ENCODE measurements around the gene SPG7.
A peak's percentile ranks its signal among the peaks of the same experiment; 100 is the strongest.

The SPG7 gene

GRCh38 chr16:89485701-89486246 is 22.4 kb upstream of the SPG7 start:
- DNase-seq (ENCODE audit: low spot score), result no peak

DNA sequence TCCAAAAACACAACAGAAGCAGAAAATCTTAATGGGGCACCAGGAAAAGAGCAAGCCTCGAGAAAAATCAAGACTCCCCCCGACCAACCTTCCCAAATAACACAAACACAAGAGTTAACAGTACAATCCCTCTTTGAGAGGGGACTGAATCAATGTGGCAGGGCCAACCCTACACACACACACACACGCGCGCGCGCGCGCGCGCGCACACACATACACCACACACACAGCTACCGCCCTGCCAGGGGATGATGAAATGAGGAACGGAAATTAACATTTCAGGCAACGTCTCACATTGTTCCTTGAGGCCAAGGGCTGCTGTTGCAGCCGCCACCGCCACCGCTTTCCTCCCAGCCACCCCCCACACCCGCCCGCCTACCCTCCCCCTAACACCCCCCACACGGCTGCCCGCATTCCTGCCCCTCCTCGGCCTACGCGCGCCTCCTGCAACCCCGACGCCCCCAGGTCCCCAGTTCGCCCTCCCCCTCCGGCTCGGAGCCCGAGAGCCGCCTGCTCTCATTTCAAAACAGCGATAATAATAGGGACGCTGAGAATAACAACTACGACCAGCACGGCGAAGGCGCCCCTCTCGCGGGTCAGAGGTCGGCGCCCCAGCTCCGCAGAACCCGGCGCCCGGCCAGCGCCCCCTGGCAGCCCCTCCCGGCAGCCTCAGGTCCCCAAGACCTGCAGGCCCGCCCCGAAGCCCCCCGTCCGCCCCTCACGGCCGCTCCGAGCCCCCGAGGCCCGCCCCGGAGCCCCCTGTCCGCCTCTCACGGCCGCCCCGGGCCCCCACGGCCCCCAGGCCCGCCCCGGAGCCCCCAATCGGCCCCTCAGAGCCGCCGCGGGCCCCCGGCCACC is 18.9 kb upstream of the SPG7 start:
- peak; percentile 80 for DNase-seq (ENCODE audit: low spot score)

- DNase-seq (ENCODE audit: low spot score), result no peak
Measured at GRCh38 chr16:89489898-89490438, 18.2 kb upstream of the SPG7 start.

- DNase-seq (ENCODE audit: low spot score), result peak; percentile 100
Measured at GRCh38 chr16:89490439-89491237, 17.6 kb upstream of the SPG7 start, which contains the start of gene ANKRD11. Gene ANKRD11 (minus strand): TSS chr16:89490561. CDS start chr16:89317019, 173,542 bp downstream.

GRCh38 chr16:89491238-89491869 is 16.8 kb upstream of the SPG7 start:
- peak; percentile 66 for DNase-seq (ENCODE audit: low spot score)

GRCh38 chr16:89491974-89492687 is 16.1 kb upstream of the SPG7 start:
- no peak for DNase-seq (ENCODE audit: low spot score)

- DNase-seq (ENCODE audit: low spot score), result no peak
Measured at GRCh38 chr16:89493776-89494175, 14.4 kb upstream of the SPG7 start.

- DNase-seq (ENCODE audit: low spot score), result no peak
Measured at GRCh38 chr16:89495121-89495520, 13.1 kb upstream of the SPG7 start.

GRCh38 chr16:89498839-89499238 is 9.4 kb upstream of the SPG7 start:
- no peak for DNase-seq (ENCODE audit: low spot score)

- DNase-seq (ENCODE audit: low spot score), result no peak
Measured at GRCh38 chr16:89499767-89500166, 8.4 kb upstream of the SPG7 start.

- DNase-seq (ENCODE audit: low spot score), result peak; percentile 72
Measured at GRCh38 chr16:89502081-89502843, 5.9 kb upstream of the SPG7 start.

GRCh38 chr16:89504091-89504490 is 4.1 kb upstream of the SPG7 start:
- DNase-seq (ENCODE audit: low spot score), result no peak

DNA sequence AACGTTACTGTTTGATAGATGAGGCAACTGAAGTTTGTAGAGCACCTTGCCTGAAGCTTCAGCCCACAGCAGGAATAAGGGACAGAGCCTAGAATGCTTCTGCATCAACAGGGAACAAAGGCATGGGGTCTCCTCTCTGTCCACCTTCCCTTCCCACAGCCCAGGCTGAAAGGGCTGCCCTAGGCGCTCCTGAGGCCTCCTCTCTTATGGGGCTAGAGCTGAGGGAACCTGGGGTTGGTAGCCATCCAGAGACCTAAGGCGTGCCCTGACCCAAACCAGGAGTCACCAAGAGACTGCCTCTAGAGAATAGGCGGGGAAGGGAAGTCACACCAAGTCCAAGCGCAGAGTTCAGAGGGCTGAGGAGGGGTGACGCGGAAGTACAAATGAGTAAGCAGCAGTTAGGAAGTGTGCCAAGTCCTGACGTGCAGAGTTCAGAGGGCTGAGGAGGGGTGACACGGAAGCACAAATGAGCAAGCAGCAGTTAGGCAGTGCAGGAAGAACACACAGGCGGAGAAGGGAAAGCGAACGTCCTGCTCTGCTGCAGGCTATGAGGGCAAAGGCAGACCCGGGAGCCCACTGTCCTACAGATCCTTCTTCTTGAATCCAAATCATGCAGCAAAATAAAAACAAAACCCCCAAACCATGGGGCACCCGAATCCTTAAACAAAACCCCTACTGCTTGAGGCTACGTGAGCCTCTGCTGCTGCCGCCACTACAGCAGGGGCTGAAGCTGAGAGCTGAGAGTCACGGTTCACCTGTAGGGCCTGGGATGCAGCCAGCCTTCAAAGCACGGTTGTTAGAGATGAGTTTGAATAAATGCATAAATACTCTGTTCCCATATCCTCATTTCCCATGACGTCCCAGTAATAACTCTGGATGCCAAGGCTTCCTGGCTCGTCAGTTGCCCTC is 2.7 kb upstream of the SPG7 start:
- DNase-seq (ENCODE audit: low spot score), result peak; percentile 89

DNA sequence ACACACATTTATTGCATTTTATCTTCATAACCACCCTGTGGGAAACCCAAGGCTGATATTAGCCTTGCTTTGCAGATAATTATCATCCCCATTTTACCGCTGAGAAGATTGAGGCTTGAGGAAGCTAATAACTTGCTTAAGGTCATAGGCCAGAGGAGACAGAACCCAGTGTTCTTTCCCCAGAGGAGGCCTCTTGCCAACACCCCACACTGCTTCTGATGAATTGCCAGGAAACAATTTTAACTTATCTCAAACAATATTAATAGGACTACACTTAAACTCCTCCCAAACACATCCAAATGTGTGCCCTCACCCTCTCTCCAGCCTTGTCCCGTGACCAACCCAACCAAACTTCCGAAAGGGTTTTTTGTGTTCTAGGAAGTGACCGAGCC is 2.1 kb upstream of the SPG7 start:
- no peak for DNase-seq (ENCODE audit: low spot score)

DNA sequence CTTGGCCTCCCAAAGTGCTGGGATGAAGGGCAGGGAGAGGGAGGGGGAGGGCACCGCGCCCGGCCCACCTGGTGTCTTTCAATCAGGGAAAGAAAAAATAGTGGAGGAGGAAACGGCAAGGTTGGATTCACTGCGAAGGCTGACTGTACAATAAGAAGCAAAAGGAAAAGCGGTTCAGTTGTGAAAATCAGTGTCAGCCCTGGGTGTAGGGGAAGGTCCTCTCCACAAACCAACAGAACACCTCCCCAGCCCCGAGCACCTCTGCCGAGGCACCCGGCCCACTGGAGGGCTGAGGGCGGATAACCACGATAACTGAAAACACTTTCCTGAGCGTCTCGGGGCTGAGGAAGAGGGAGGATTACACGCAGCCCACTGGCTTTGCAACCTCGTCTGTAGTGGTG is 1.4 kb upstream of the SPG7 start:
- DNase-seq (ENCODE audit: low spot score), result no peak

DNA sequence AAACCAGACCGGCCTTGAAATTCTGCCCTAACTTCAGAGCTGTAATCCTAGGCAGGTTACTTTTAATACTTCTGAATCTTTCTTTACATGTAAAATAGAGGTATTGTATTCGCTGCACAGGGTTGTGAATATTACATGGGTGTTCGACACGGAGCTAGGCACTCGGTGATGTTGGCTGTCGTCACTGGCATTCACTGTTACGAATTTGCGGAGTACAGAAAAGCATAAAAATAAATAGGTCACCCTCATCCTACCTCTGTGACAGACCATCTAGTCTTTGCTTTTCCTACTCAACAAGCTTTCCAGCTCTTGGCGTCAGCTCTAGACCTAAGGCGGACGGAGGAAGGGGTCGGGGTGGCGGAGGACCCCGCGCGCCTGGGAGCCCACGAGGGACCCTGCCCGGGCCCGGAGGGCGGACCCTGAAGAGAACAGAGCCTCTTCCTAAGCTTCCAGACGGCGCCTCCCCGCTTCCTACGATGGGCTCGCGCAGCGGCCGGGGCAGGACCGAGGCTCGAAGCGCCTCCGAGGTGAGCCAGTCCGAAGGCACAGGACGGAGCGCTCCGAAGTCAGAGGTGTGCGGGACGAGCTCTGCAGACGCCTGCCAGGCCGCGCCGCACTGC is 879 bp upstream of the SPG7 start:
- no peak for DNase-seq (ENCODE audit: low spot score)

DNA sequence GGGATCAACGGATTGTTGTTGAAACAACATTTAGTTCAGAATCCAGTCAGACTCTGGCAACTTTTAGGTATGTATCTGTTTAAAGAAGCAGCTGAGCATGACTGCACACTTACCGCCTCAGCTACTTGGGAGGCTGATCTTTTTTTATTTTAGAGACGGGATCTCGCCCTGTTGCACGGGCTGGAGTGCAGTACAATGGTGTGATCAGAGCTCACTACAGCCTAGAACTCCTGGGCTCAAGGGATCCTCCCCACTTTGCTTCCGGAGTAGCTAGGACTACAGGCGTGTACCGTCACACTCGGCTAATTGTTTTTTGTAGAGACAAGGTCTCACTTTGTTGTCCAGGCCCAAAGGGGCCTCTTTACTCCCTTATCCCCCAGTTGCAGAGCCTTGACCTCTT is 2.3 kb downstream of the SPG7 start:
- no peak for DNase-seq (ENCODE audit: low spot score)

DNA sequence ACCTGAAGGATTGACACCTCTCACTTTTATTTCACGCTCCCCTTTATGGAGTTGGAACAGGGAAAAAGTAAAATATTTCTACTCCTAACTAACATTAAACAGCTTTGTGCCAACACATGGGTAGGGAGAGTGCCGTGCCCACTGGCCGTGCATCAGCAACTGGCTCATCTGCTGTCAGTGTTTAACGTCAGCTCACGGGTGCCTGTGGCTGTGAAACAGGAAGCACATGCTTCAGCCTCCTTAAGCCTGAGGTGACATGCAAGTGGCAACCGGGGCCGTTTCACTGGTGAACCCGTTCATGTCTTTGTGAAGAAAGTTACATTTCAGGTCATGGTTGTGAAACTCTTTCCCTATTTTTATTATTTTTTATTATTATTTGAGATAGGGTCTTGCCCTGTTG is 3.2 kb downstream of the SPG7 start:
- no peak for DNase-seq (ENCODE audit: low spot score)

DNA sequence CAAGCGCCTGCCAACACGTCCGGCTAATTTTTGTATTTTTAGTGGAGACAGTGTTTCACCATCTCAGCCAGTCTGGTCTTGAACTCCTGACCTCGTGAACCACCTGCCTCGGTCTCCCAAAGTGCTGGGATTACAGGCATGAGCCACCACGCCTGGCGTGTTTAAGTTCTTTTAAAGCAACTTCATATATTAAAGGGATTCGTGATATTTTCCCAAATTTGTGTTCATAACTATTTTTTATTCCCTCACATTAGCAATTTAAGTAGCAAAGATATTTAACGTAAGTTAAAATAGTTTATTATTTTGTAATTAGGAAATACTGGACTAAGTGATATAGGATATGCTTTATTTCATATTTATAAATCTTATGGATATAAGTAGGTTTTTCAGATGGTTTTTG is 4.2 kb downstream of the SPG7 start:
- DNase-seq (ENCODE audit: low spot score), result no peak
